Measurements from ENCODE around the gene RASSF5.

DNA sequence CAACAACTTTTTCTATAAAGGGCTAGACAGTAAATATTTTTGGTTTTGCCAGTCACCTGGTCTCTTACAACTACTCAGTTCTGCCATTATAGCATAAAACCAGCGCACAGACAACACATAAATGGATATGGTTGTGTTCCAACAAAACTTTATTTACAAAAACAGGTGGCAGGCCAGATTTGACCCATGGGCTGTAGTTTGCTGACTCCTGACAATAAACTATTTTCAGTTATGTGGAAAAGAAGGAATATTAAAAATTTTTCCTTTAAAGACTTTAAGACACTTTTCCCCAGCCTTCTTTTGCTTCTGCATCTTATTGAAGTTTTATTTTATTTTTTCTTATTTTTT, 89.0 kb downstream of the RASSF5 start:
- TF ChIP-seq, protein P1, sequence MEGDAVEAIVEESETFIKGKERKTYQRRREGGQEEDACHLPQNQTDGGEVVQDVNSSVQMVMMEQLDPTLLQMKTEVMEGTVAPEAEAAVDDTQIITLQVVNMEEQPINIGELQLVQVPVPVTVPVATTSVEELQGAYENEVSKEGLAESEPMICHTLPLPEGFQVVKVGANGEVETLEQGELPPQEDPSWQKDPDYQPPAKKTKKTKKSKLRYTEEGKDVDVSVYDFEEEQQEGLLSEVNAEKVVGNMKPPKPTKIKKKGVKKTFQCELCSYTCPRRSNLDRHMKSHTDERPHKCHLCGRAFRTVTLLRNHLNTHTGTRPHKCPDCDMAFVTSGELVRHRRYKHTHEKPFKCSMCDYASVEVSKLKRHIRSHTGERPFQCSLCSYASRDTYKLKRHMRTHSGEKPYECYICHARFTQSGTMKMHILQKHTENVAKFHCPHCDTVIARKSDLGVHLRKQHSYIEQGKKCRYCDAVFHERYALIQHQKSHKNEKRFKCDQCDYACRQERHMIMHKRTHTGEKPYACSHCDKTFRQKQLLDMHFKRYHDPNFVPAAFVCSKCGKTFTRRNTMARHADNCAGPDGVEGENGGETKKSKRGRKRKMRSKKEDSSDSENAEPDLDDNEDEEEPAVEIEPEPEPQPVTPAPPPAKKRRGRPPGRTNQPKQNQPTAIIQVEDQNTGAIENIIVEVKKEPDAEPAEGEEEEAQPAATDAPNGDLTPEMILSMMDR (IDR thresholded peaks at IDR 0.05; ENCODE audit: low read depth, low read length, poor library complexity, severe bottlenecking) = no peak
- TF ChIP-seq EZH2phosphoT487 (IDR thresholded peaks at IDR 0.05; ENCODE audit: borderline replicate concordance, low read length) = no peak

All from DOHH2 (cell line).